HG03039 (cell line): ENCODE measurements around the gene TRMT11.
"Not testable (repeated sequence)": the region's sequence is repeated elsewhere in the genome, so short reads cannot be mapped to it uniquely, and the experiment has no call there.

Experiments
- ATAC-seq: cut with Tn5 transposase; IDR thresholded peaks from one replicate; pipeline ENCODE4 v1.9.1; 2021; ENCODE audit warnings: mild to moderate bottlenecking, moderate library complexity; ENCODE audit not compliant: unreplicated experiment

TRMT11 gene

DNA sequence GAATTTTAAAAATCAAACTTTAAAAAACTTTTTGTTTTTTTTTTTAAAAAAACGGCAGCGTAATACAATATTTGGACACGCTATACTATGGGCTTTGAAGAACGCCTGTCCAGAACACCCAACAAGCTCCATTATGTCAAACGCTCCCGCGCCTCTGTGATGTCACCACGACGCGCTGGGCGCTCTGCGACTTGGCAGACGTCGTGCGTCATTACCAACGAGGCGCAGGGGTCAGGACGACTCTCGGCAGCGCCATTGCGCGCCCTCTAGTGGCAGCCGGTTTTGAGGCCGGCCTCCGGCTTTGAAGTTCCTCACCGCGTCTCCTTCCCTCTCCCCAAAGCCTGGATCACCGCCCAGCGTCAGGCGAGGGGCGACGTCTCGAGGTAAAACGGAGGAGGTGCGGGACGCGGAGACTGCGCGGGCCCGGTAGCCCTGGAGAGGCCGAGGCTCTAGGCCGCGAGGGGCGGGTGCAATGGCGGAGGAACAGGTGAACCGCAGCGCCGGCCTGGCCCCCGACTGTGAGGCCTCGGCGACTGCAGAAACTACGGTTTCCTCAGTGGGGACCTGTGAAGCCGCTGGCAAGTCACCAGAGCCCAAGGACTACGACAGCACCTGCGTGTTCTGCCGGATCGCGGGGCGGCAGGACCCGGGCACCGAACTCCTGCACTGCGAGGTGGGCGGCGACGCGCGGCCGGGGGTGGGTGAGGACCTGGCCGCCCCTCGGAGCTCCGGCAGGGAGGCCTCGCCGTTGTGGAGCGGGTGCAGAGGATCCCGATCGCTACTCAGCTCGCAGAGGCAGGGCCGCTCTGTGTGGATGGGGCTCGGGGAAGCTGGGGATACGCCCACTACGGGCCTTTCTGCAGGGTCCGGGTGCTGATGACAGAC is 29.6 kb upstream of the TRMT11 start, which contains the start of gene HINT3:
TSS of gene HINT3 (plus strand) at position 265 of the 885 bp plus-strand sequence. CDS start at position 473, 208 bp downstream.
- ATAC-seq = peak; percentile 96

DNA sequence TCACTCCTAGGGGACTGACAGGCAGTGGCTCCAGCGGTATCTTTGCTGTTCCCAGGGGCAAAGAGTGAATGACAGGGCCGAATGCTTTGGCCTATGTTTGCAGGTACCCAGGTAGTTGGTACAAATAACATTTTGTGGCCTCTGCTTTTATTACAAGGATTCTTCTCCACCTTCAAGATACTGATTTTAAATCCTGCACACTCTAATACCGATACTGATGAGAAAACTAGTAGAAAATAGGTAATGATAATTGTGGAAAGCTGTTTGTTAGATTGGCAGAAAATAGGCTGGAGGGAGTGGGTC is 29.0 kb upstream of the TRMT11 start:
- ATAC-seq = no peak

DNA sequence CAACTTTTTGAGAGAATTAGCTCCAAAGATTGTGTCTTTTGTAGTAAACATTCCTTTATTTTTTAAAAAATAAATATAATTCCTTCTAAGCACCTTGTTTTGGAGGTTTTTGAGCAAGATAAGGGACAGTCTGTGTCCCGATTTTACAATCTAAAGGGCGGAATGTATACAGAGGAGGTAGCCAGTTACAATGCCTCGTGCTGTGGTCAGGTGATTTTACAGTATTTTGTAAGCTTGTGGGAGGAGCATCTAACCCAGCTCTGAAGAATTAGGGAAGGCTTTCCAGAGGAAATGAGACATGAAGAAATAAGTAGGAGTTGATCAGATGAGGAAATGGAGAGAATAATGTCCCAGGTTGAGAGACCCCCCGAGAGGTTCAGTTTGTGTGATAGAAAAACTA is 28.5 kb upstream of the TRMT11 start:
- no peak for ATAC-seq

DNA sequence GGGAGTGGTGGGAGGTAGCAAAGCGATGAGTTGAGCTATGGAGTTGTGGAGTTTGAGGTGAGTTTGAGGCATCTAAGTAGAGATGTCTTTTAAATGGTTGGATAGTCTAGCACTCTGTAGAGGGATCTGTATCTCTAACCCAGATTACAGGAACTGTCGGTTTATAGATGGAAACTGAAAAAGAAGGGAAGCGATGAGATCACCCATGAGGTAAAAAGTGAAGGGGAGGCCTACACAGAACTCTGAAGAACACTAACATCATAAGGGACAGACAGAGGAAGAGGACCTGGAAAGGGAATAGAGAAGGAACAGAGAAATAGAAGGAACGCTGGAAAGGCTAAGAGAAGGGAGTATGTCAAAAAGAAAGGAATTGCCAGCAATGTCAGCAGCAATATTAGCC is 27.3 kb upstream of the TRMT11 start:
- ATAC-seq = no peak

DNA sequence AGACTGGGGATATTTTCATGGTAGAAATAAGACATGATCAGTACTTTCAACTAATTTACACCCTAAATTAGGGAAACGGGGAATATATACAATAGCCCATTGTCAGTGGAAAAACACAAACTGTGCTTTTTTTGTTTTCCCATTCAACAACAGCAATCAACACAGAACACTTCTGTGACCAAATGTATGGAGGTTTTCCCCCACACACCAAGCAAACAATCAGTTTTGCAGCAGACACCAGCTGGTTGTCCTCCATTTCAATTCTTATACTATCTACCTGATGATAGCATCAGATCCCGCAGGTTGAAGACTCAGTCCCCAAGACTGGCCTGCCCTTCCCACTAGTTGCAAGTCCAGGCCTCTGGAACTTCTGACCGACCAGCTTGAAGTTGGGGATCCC is 25.2 kb upstream of the TRMT11 start:
- ATAC-seq = no peak

DNA sequence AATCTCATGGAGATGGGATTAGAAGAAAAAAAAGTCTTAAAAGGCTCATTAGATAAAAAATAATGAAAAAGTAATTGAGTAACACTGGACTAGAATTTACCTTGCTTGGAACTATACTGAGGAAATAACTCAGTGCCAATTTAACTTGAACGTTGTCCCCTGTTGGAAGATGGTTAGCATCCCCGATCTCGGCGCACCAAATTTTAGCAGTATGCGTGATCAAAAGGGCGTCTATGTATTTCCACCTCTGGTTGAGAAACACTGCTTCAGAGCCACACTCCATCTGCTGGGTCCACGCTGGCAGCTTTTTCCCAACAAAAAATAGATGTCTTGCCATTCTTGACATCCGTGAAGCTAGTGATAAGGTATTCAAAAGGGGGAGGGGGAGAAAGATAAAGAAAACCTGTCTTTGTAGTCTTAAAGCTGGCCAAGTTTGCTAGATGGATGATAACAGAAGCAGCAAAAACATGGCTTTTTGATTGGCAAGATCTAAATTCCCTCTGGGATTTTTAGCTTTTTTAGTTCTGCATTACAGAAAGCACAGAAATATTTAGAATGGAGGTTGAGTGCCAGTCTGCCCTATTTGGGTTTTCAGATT is 23.3 kb upstream of the TRMT11 start:
- no peak for ATAC-seq

DNA sequence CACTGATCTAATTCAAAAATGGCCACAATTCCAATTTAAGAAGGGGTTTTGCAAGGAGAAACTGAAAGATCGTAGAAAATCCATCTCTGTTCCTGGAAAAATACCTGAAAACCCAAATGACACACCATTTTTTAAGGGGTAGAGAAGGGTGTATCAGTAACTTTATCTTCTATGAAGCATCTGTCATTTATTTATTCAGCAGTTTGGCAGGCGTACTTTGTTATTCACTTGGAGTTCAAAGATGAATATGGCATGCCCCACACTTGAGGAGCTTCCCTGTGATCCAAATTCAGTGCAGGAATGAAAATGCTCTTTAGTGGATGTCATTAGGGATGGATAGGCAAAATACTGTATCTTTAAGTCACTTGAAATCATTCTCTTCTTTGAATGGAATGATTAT is 22.5 kb upstream of the TRMT11 start:
- no peak for ATAC-seq

DNA sequence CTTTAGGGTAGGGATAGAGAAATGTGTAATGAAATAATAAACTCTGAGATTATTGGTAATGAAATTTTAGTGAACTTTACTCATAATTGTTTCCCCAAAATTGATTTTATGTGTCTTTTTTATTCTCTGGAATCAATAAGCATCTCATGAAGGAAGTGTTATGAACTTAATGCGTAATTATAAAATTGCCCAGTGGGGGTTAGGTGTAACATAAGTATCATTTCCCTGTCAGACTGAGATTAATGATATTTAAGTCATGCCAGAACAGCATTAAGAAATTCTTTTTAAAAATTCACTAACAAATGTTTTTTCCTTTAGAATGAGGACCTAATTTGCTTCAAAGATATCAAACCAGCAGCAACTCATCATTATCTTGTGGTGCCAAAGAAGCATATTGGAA is 19.8 kb upstream of the TRMT11 start:
- no peak for ATAC-seq

DNA sequence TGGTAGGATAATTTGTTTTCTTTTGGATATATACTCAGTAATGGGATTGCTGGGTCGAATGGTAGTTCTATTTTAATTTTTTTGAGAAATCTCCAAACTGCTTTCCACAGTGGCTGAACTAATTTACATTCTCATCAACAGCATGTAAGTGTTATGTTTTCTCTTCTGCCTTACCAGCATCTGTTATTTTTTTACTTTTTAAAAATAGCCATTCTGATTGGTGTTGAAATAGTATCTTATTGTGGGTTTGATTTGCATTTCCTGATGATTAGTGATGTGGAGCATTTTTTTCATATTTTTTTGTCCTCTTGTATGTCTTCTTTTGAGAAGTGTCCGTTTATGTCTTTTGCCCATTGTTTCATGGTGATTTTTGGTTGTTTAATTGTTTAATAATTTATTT is 17.8 kb upstream of the TRMT11 start:
- no peak for ATAC-seq

DNA sequence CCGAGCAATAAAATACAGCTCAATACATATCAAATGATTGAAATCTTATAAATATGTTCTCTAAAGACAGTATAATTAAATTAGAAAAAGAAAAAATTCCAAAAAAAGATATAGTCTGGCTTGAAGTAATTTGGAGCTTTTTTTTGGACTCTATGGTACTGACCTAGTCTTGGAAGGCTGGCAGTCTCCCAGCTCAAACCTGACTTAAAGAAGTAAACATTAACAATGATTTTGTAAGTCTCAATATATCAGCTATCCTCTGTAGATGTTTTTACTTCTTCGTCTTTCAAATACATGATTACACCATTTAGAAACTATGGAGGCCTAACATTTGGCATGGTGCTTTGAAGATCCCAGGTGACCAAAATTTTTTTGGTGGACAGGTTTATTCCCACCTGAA is 15.6 kb upstream of the TRMT11 start:
- ATAC-seq = no peak

DNA sequence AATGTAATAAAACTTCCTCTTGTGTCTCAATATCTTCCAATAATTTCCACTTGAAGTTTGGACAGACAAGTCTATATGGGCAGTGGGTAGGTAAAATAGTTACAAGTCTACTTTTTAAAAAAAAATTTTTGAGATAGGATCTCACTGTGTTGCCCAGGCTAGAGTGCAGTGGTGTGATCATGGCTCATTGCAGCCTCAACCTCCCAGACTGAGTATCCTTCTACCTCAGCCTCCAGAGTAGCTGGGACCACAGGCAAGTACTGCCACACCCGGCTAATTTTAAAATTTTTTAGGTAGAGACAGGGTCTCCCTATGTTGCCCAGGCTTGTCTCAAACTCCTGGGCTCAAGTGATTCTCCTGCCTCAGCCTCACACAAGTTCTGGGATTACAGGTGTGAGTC is 13.9 kb upstream of the TRMT11 start:
- ATAC-seq = not testable (repeated sequence)

DNA sequence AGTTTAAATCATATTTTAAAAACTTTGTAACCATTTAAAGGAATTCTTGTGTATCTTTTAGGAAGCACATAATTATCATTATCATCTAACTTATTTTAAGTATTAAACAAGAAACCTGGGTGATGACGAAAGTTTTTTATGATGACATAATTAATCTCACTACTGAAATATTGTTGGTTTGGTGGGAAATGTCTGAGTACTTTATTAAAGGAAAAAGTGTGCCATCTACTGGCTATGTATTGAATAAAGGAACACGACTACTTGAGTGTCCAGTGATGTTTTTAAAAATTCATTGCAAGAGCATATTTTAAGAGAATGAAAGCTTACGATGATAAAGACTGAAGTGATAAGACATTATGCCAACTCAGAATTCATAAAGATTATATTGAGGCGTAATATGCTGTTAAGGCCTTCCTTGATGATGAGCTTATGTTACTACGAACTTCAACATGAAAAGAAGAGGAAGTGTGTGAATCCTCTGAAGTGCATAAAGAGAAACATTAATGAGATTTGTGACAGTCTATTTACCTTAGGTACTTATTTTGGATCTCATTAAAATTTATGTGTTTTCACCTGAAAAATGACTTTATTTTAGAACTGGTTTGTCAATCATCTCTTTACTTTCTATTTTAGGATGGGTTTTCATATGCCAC is 12.0 kb upstream of the TRMT11 start:
- peak; percentile 63 for ATAC-seq

DNA sequence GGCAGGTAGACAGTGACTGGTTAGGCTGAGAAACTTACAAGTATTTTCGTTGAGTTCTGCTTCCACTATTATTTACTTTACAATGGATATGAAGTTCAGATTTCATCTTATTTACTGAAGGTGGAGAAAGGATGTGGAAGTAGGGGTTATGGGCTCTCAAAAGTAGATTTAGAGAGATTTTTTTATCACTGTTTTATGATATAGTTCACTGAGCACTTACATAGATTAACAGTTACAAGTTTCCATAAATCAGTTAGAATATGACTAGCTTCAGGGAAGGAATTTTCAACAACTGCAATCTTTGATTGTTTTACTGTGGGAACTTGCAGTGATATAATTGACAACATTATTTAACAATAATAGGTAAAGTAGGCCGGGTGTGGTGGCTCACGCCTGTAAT is 7.2 kb upstream of the TRMT11 start:
- no peak for ATAC-seq

DNA sequence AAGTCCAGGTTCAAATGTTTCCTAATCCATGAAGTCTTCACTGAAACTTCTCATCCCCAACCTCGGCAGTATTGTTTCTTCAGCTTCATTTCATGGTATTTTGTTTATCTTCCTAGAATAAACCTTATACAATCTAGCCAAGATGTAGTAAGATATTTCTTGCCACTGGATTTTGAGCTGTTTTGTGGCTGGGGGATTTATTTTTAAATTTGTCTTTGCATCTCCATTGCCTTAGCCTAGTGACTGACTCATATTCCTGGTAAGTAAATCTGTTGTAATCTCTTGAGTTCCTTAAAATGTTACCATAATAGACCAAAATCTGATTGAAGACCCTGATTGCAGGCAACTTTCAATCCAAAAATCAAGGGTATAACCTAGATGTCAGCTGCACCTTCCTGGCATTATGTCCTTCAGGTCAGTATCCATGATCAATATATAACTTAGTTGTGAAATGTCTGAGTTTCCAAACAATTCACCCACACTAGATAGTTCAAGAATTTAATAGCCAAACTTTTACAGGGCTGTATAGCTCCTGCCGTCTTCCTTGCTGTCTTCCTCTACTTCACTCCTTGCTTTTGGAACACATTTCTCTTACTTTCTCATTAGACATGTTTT is 4.7 kb upstream of the TRMT11 start:
- ATAC-seq = no peak

DNA sequence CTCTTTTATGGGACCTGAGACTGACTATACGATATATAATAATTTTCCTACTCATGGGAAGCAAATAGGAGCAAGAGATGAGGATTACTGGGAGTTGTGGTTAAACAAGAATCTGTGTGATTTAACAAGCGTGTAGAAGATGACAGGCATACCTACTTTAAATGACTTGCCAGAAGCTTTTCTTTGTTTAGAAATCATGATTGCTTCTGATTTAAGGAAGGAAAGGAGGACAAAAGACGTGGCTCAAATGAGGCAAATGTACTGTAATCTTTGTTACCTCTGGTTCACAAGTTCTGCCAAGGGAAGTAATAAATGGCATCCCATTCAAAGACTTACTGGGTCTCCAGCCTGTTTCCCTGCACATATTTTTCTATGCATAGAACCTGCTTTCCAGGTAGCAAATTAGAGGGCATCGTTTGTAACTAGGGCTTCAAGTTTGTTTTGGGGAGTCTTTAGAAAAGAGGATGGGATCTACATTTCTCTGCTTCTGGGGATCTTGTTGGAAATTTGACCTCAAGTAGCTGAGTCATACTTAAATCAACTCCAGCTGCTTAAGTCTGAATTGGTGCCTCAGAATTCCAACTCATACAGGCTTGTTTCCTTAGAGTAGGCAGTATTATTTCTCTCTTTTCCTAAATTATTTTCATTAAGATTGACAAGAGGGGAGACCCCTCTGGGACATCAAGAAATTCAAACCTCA is 2.9 kb upstream of the TRMT11 start:
- no peak for ATAC-seq

DNA sequence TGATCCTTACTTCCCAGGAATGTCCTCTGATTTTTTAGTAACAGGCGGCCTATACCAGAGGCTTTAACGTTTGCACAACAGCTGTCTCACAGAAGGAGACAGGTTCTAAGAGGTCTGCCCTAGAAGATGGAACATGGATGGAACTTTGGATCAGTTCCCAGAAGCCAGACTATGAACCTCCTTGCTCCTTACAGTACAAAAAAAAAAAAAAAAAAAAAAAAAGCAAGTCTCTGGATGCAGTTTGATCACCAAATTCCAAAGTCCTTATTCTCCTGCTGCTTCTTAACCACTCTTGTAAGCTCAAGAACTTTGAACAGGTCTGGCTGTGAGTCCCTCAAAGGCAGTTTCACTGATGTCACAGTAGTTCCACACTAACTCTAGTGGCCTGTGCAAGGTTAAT is 2.0 kb upstream of the TRMT11 start:
- no peak for ATAC-seq

DNA sequence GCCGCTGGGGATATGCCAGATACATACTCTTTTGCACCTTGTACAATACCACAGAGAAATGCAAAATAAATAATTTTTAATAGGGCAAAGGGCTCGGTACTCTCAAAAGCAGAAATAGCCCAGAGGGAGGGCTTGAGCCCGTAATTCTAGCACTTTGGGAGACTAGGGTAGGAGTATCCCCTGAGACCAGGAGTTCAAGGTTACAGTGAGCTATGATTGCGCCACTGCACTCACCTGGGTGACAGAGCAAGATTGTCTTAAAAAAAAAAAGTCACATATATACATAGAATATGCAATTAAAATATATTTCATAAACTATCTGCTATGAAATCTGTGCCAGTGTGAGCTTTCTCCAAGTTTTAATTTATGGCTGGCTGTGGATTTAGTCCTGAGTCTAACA is 818 bp upstream of the TRMT11 start:
- ATAC-seq = no peak

DNA sequence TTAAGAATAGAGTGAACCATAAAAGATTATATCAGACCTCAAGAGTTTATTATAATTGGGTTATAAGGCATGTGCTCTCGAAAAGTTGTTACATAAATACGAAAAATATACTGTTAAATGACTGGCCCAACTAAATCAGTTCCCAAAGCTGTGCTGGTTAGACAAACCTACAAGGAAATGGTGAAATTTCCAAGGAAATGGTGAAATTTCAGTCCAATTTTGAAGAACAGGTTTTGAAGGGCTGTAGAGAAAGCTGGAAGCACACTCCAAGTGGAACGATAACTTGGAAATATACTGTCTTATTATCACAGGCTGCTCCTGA is 400 bp upstream of the TRMT11 start:
- no peak for ATAC-seq

DNA sequence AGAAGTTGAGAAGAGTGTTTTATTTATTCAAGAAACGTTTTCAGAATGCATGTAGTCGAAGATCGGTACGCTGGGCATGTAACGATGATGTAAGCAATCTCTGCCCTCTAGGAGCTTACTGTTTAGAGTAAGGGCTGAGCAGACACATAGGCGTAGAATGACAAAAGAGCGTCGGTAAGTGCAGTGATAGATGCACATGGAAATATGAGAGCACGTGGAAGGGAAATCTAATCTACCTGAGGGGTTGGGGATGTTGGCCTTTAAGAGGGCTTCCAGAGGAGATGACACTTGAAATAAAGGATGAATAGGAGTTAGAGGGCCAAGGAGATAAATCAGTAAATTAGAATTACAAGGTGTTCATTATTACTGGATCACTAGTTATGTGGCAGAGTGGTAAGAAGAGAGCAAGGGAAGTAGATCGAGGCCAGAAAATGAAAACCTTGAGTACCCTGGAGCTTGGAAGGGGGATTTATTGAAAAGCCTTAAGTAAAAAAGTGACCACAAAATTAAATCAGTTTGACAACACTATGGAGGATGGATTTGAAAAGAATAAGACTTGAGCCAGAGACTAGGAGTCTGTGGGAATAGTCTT is 782 bp downstream of the TRMT11 start:
- ATAC-seq = peak; percentile 20

DNA sequence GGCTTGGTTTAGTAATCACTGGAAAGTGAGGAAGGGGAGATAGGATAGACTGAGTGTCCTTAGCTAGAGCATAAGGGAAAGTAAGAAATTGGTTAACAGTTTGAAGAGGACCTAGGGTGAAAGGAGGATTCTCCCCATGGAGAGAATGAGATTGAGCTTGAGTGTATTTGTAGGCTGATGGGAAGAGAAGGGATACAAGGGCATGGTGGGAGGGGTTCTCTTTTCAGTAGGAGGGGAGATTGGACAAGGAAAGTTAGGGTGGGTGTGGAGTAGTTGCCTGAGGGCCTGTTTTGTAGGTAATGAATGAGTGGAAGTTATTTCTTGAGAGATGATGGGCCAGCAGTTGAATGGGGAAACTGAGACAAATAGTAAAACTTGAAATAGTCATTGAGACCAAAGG is 1.9 kb downstream of the TRMT11 start:
- no peak for ATAC-seq

DNA sequence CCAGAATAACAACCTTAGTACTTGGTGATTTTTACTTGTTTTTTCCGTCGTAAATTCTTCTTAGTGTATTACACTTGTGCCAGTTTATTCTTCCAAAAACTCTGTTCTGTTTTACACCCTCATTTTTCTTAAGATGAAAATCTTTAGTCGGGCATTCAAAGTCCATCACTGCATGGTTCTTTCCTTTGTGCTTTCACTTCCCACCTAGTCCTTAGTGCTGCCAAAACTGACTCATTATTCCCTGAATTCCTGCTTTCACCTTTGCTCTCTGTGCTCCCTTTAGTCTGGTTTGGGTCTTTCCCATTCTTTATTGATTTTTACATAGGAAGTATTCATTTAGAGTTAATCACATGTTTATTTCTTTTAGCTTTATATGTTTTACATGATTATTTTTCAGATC is 3.3 kb downstream of the TRMT11 start:
- ATAC-seq = no peak
